Activated T-cell treated with anti-CD3 and anti-CD28 coated beads, Interleukin-2, amount 50 U/mL, for 4 hours (primary cell): ENCODE results near the gene ATE1. TPM values are rescaled to one million over a fixed set of nuclear protein-coding genes. Genes with fewer than 3 reads are reported as not detected.
"Not testable (repeated sequence)": the region's sequence is repeated elsewhere in the genome, so short reads cannot be mapped to it uniquely, and the experiment has no call there.

Source experiments
- ATAC-seq, 2 donors: fragments of 200-7000 bp; cut with Tn5 transposase; one replicate each; pipeline ENCODE4 v1.10.0; 2021
- DNase-seq: peaks from one replicate; pipeline ENCODE4 v3.0.0-alpha.2; 2020
- H3K27me3 Mint-ChIP-seq: one replicate; pipeline ENCODE4 v1.8.0; 2021; ENCODE audit warnings: low read depth, mixed read lengths
- H3K36me3 Mint-ChIP-seq: one replicate; pipeline ENCODE4 v1.8.0; 2022; ENCODE audit warnings: mixed read lengths; ENCODE audit not compliant: insufficient read depth
- H3K4me1 Mint-ChIP-seq: one replicate; pipeline ENCODE4 v1.8.0; 2021; ENCODE audit warnings: low read depth, mixed read lengths
- H3K4me3 Mint-ChIP-seq: one replicate; pipeline ENCODE4 v1.8.0; 2021; ENCODE audit warnings: mild to moderate bottlenecking, moderate library complexity, mixed read lengths
- H3K9me3 Mint-ChIP-seq: one replicate; pipeline ENCODE4 v1.8.0; 2021; ENCODE audit warnings: mixed read lengths
- total RNA-seq, 3 donors: library from RNA; stranded (reverse); gene quantifications; one replicate each; pipeline ENCODE4 v1.2.1, GENCODE V29; 2021

The ATE1 gene
- total RNA-seq, 3 donors from 2014 or later = 33.6 to 41.2 (median 38.5) TPM

DNA sequence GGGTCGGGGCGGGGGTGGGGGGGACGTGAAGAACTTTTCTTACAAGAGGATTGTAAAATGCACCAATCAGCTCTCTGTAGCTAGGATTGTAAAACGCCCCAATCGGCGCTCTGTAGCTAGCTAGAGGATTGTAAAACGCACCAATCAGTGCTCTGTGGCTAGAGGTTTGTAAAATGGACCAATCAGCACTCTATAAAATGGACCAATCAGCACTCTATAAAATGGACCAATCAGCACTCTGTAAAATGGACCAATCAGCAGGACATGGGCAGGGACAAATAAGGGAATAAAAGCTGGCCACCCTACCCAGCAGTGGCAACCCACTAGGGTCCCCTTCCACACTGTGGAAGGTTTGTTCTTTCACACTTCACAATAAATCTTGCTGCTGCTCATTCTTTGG, 9.0 kb downstream of the ATE1 start:
- H3K9me3 Mint-ChIP-seq, ATAC-seq, H3K27me3 Mint-ChIP-seq, H3K4me3 Mint-ChIP-seq, DNase-seq, H3K4me1 Mint-ChIP-seq: not testable (repeated sequence)
- H3K36me3 Mint-ChIP-seq = peaks cover 26% of the 10 kb centered on the region

- no peak overlapping the region for H3K4me3 Mint-ChIP-seq
- H3K9me3 Mint-ChIP-seq = no peaks in the 10 kb centered on the region
- peaks cover 4% of the 10 kb centered on the region for H3K4me1 Mint-ChIP-seq
Measured at GRCh38 chr10:121914661-121915060, 13.2 kb downstream of the ATE1 start.

DNA sequence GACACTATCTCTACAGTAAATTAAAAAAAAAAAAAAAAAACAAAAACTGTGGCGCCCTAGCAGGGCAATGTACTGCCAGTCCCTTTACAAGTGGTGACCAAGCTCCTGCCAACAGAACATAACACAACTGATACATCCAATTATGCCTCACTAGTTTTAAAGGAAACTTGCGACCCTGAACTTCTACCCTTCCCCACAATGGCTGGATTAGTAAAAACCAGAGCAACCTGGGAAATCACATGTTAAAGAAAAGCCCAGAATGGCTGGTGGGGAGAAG, 16.5 kb downstream of the ATE1 start:
- Mint-ChIP-seq H3K4me1 (peaks cover 4% of the 10 kb centered on the region), H3K9me3 (no peaks in the 10 kb centered on the region), H3K27me3 (no peaks in the 10 kb centered on the region), H3K36me3 (peaks cover 32% of the 10 kb centered on the region), H3K4me3 (no peak overlapping the region)
- no peak for ATAC-seq
- no peak for DNase-seq

More at GRCh38 chr10:121914661-121915060, 13.2 kb downstream of the ATE1 start:
- ATAC-seq (no peak), DNase-seq (no peak)
- Mint-ChIP-seq H3K27me3 (no peaks in the 10 kb centered on the region), H3K36me3 (peaks cover 23% of the 10 kb centered on the region)

GRCh38 chr10:121910673-121911420, 17.0 kb downstream of the ATE1 start:
- ATAC-seq = no peak
- peaks cover 30% of the 10 kb centered on the region for H3K36me3 Mint-ChIP-seq
- no peak for DNase-seq
- no peak overlapping the region for H3K4me3 Mint-ChIP-seq
- H3K4me1 Mint-ChIP-seq = peaks cover 4% of the 10 kb centered on the region
- no peaks in the 10 kb centered on the region for H3K9me3 Mint-ChIP-seq
- H3K27me3 Mint-ChIP-seq = no peaks in the 10 kb centered on the region

DNA sequence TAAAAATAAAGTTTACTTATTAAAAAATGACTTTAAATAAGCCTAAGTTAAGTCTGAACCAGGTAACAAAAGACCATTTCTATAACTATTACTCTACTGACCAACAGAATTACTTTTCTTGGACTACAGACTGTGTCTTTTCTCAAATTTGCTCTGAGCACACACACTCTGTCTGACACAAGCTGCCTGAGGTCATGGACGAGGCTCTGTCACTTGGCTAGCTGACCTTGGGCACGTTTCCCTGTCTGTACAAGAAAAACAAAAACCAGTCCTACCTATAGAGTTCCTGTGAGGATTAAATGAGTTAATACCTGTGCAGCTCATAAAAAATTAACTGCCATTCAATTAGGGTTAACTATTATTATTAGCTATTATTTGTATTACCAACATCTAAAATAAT, 22.9 kb downstream of the ATE1 start:
- DNase-seq (no peak), ATAC-seq (no peak)
- Mint-ChIP-seq H3K4me3 (no peak overlapping the region), H3K36me3 (peaks cover 19% of the 10 kb centered on the region), H3K27me3 (no peaks in the 10 kb centered on the region), H3K4me1 (peaks cover 2% of the 10 kb centered on the region), H3K9me3 (no peaks in the 10 kb centered on the region)

DNA sequence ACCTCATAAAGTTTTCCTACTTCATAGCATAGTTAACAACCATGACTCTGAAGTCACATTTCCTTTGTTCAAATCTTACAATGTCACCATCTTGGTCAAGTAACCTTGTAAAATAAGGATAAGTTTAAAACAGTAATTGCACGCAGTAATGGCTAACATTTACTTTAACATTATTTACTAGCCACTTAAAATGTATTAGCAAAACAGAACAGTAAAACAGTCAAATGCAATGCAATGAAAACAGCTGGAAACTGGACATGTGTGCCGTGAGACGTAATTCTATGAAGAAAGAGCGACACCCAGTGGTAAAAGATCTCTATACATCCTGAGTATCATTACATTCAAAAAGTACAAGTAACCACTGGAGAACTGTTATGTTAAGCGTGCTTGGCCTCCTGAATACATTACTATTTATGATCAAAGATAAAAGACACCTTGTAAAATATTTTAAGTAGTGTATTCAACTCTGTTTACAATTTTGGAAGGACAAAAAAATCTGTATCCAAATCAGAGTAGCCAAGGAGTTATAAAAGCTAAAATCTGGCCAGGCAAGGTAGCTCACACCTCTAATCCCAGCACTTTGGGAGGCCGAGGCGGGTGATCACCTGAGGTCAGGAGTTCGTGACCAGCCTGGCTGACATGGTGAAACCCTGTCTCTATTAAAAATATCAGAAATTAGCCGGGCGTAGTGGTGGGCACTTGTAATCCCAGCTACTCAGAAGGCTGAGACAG, 27.2 kb downstream of the ATE1 start:
- H3K4me1 Mint-ChIP-seq = peaks cover 2% of the 10 kb centered on the region
- ATAC-seq = peak; percentile 52 to 58
- H3K4me3 Mint-ChIP-seq = no peak overlapping the region
- DNase-seq = no peak
- H3K27me3 Mint-ChIP-seq = no peaks in the 10 kb centered on the region
- H3K36me3 Mint-ChIP-seq = peaks cover 19% of the 10 kb centered on the region
- no peaks in the 10 kb centered on the region for H3K9me3 Mint-ChIP-seq

DNA sequence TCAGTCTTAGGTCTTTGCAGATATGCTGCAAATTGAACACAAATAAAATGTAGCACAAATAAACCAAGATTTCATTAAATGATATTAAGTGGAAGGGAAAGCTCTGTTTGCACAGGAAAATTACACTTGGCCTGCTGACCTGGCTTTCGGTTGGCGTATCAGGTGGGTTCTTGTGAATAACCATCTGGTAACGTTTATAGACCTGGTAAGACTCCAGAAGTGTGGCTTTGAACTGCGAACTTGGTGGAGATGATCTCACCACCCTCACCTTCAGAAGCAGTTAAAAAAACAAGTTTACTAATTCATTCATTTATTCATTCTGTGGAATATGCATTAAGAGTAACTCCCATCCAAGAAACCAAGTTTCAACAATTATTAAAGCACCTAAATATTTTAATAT, 28.1 kb downstream of the ATE1 start:
- Mint-ChIP-seq H3K27me3 (no peaks in the 10 kb centered on the region), H3K4me3 (no peak overlapping the region), H3K4me1 (peaks cover 2% of the 10 kb centered on the region), H3K36me3 (peaks cover 17% of the 10 kb centered on the region), H3K9me3 (no peaks in the 10 kb centered on the region)
- ATAC-seq (no peak), DNase-seq (no peak)

GRCh38 chr10:121891103-121891502, 36.7 kb downstream of the ATE1 start:
- H3K4me1 Mint-ChIP-seq = no peaks in the 10 kb centered on the region
- peaks cover 7% of the 10 kb centered on the region for H3K36me3 Mint-ChIP-seq
- no peak overlapping the region for H3K4me3 Mint-ChIP-seq
- DNase-seq (no peak), ATAC-seq (no peak)
- no peaks in the 10 kb centered on the region for H3K9me3 Mint-ChIP-seq
- no peaks in the 10 kb centered on the region for H3K27me3 Mint-ChIP-seq

GRCh38 chr10:121889212-121889611, 38.6 kb downstream of the ATE1 start:
- Mint-ChIP-seq H3K4me1 (no peaks in the 10 kb centered on the region), H3K36me3 (peaks cover 7% of the 10 kb centered on the region), H3K9me3 (no peaks in the 10 kb centered on the region), H3K27me3 (no peaks in the 10 kb centered on the region), H3K4me3 (no peak overlapping the region)
- no peak for DNase-seq
- ATAC-seq = no peak

GRCh38 chr10:121886997-121887622, 40.7 kb downstream of the ATE1 start:
- peak; percentile 10 for DNase-seq
- no peaks in the 10 kb centered on the region for H3K9me3 Mint-ChIP-seq
- H3K27me3 Mint-ChIP-seq = no peaks in the 10 kb centered on the region
- H3K4me3 Mint-ChIP-seq = no peak overlapping the region
- H3K36me3 Mint-ChIP-seq = peaks cover 10% of the 10 kb centered on the region
- H3K4me1 Mint-ChIP-seq = no peaks in the 10 kb centered on the region
- ATAC-seq = peak; percentile 67 to 73

GRCh38 chr10:121886181-121886580, 41.6 kb downstream of the ATE1 start:
- Mint-ChIP-seq H3K36me3 (peaks cover 12% of the 10 kb centered on the region), H3K9me3 (no peaks in the 10 kb centered on the region), H3K4me3 (no peak overlapping the region), H3K27me3 (no peaks in the 10 kb centered on the region), H3K4me1 (no peaks in the 10 kb centered on the region)
- ATAC-seq (no peak), DNase-seq (no peak)

GRCh38 chr10:121880895-121881294, 46.9 kb downstream of the ATE1 start:
- no peaks in the 10 kb centered on the region for H3K27me3 Mint-ChIP-seq
- no peaks in the 10 kb centered on the region for H3K9me3 Mint-ChIP-seq
- ATAC-seq = no peak
- no peak for DNase-seq
- peaks cover 22% of the 10 kb centered on the region for H3K36me3 Mint-ChIP-seq
- no peak overlapping the region for H3K4me3 Mint-ChIP-seq
- peaks cover 3% of the 10 kb centered on the region for H3K4me1 Mint-ChIP-seq

GRCh38 chr10:121879476-121879875, 48.4 kb downstream of the ATE1 start:
- no peak for DNase-seq
- Mint-ChIP-seq H3K4me3 (no peak overlapping the region), H3K27me3 (no peaks in the 10 kb centered on the region), H3K9me3 (no peaks in the 10 kb centered on the region), H3K36me3 (peaks cover 23% of the 10 kb centered on the region), H3K4me1 (peaks cover 3% of the 10 kb centered on the region)
- ATAC-seq = no peak

- Mint-ChIP-seq H3K4me1 (no peaks in the 10 kb centered on the region), H3K36me3 (peaks cover 40% of the 10 kb centered on the region), H3K4me3 (no peak overlapping the region), H3K27me3 (no peaks in the 10 kb centered on the region), H3K9me3 (no peaks in the 10 kb centered on the region)
- no peak for DNase-seq
- ATAC-seq = no peak
Measured at GRCh38 chr10:121873236-121873635, 54.6 kb downstream of the ATE1 start.

GRCh38 chr10:121870413-121870812, 57.4 kb downstream of the ATE1 start:
- ATAC-seq (no peak), DNase-seq (no peak)
- Mint-ChIP-seq H3K4me1 (no peaks in the 10 kb centered on the region), H3K27me3 (no peaks in the 10 kb centered on the region), H3K4me3 (no peak overlapping the region), H3K9me3 (no peaks in the 10 kb centered on the region), H3K36me3 (peaks cover 43% of the 10 kb centered on the region)
